ENCODE data around the gene ATP1A2. TPM values are rescaled to one million over a fixed set of nuclear protein-coding genes. Genes with fewer than 3 reads are reported as not detected.

The ATP1A2 gene
- total RNA-seq, 3 donors from 2014 or later: 2.6 to 124 (median 4.0) TPM

DNA sequence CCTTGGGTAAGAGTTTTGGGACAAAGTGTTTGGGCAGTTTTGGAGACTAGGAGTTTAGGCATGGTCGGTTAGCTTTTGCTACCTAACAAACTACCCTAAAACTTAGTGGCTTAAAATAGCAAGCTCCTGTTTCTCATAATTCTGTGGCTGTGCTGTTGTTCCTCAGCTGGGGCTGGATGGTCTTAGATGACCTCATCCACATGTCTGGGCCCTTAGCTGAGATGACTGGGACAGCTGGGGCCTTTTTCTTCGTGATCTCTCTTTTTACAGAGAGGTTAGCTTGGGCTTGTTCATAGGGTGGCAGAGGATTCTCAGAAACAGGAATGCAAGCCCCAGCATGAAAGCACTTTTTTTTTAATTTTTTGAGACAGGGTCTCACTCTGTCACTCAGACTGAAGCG lies 42.5 kb downstream of the ATP1A2 start:
- no peaks in the 10 kb centered on the region for H3K36me3 ChIP-seq (ENCODE audit: low read depth)
- no peak for ATAC-seq
- no peaks in the 10 kb centered on the region for H3K4me1 ChIP-seq (ENCODE audit: low read depth)
- H3K9me3 ChIP-seq: no peaks in the 10 kb centered on the region
- no peak for DNase-seq
- no peak for TF ChIP-seq CTCF (IDR thresholded peaks at IDR 0.05)
- intact Hi-C loops (cut with DNase I, micrococcal nuclease): no loop called here
- no peak overlapping the region for H3K4me3 ChIP-seq

DNA sequence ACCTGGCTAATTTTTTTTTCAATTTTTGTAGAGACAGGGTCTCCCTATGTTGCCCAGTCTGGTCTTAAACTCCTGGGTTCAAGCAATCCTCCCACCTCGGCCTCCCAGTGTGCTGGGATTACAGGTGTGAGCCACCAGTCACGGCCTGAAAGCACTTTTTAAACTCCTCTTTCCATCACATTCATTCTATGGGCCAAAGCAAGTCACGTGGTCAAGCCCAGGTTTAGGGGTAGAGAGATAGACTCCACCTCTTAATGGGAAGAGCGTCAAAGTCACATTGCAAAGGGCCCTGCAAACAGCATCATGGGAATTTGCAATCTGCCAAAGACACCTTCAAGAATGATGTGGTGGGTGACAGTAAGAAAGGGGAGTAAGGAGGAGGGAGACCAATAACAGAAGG lies 43.0 kb downstream of the ATP1A2 start:
- ATAC-seq (no peak), DNase-seq (no peak)
- no peak overlapping the region for H3K4me3 ChIP-seq
- no peaks in the 10 kb centered on the region for H3K36me3 ChIP-seq (ENCODE audit: low read depth)
- no peak for TF ChIP-seq CTCF (IDR thresholded peaks at IDR 0.05)
- H3K9me3 ChIP-seq: no peaks in the 10 kb centered on the region
- no peaks in the 10 kb centered on the region for H3K4me1 ChIP-seq (ENCODE audit: low read depth)
- intact Hi-C loops (cut with DNase I, micrococcal nuclease): no loop called here

- intact Hi-C loops (cut with DNase I, micrococcal nuclease): no loop called here
- H3K9me3 ChIP-seq: no peaks in the 10 kb centered on the region
- DNase-seq (no peak), ATAC-seq (no peak)
- H3K4me1 ChIP-seq (ENCODE audit: low read depth): no peaks in the 10 kb centered on the region
- no peak for TF ChIP-seq CTCF (IDR thresholded peaks at IDR 0.05)
- no peaks in the 10 kb centered on the region for H3K36me3 ChIP-seq (ENCODE audit: low read depth)
- H3K4me3 ChIP-seq: no peak overlapping the region
These were observed 44.3 kb downstream of the ATP1A2 start for GRCh38 chr1:160159846-160160245.

DNA sequence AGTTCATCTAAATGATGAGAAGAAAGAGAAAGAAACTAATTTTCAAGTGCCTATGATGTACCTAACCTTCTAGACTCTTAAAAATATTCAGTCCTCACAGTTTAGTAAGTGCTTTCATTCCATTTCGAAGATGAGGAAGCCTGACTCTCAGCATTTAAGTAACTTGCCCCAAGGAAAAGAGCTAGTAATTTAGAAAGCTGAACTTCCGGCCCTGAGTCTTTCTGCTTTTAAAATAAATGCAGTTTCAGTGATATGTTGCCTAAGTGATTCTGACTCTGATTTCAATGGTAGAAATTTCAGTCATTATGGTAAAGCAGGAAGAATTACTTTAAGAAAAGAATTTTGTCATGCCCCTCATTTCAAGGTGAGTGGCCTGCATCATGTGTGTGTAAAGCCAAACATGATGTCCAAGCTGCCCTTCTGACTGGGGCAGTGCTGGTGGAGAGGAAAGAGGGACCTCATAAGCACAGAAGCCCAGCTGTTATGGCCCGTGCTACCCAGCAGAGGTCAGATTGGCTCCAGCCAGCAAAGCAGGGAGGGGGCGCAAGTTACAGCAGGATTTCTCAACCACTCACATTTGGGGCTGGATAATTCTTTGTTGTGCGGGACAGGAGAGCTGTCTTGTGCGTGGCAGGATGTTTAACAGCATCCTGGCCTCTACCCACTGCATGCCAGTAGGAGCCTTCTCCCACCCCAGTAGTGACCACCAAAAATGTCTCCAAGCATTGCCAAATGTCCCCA lies 46.6 kb downstream of the ATP1A2 start:
- intact Hi-C loops (cut with DNase I, micrococcal nuclease): no loop called here
- Histone ChIP-seq H3K4me3 (no peak overlapping the region), H3K36me3 (ENCODE audit: low read depth) (no peaks in the 10 kb centered on the region), H3K4me1 (ENCODE audit: low read depth) (no peaks in the 10 kb centered on the region), H3K9me3 (no peaks in the 10 kb centered on the region)
- TF ChIP-seq CTCF (IDR thresholded peaks at IDR 0.05): no peak
- no peak for ATAC-seq
- DNase-seq: no peak

DNA sequence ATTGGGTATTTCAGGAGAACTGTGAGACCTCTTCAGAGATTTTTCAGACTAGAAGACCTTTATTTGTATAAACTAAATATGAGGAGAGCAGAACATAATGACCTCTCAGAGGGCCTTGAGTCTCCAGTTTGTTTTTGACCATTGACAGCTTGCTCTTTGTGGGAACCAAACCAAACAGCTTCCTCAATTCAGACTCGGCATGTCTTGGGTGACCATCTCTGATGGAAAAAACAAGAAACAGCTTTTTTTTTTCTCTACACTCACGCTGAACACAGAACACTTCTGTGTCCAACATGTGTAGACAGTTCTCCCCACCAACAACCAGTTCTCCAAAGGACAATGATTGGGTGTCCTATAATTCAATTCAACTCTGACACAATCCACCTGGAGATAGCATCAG lies 47.4 kb downstream of the ATP1A2 start:
- no peaks in the 10 kb centered on the region for H3K9me3 ChIP-seq
- intact Hi-C loops (cut with DNase I, micrococcal nuclease): no loop called here
- no peak for DNase-seq
- H3K36me3 ChIP-seq (ENCODE audit: low read depth): no peaks in the 10 kb centered on the region
- no peak overlapping the region for H3K4me3 ChIP-seq
- ATAC-seq: no peak
- no peaks in the 10 kb centered on the region for H3K4me1 ChIP-seq (ENCODE audit: low read depth)
- no peak for TF ChIP-seq CTCF (IDR thresholded peaks at IDR 0.05)

- DNase-seq (no peak), ATAC-seq (no peak)
- Histone ChIP-seq H3K36me3 (ENCODE audit: low read depth) (no peaks in the 10 kb centered on the region), H3K4me1 (ENCODE audit: low read depth) (no peaks in the 10 kb centered on the region), H3K4me3 (no peak overlapping the region), H3K9me3 (no peaks in the 10 kb centered on the region)
- TF ChIP-seq CTCF (IDR thresholded peaks at IDR 0.05): no peak
- intact Hi-C loops (cut with DNase I, micrococcal nuclease): no loop called here
These were observed 48.1 kb downstream of the ATP1A2 start for GRCh38 chr1:160163615-160164014.

All from mucosa of descending colon (tissue), 3 donors.